ENCODE results near the gene ANKS3.

ANKS3 gene

GRCh38 chr16:4684058-4684715, 49.9 kb downstream of the ANKS3 start:
- in situ Hi-C loops (cut with HindIII; ENCODE audit: low sequenced_read_pairs): no loop called here
- no peak overlapping the region for H3K4me3 ChIP-seq (ENCODE audit: low read depth, low read length)
- DNase-seq (ENCODE audit: low read depth): no peak
- TF ChIP-seq CTCF (IDR thresholded peaks at IDR 0.05; ENCODE audit: low read depth, low read length, missing control alignments): no peak

- no peak for TF ChIP-seq CTCF (IDR thresholded peaks at IDR 0.05; ENCODE audit: low read depth, low read length, missing control alignments)
- H3K4me3 ChIP-seq (ENCODE audit: low read depth, low read length): no peak overlapping the region
- in situ Hi-C loops (cut with HindIII; ENCODE audit: low sequenced_read_pairs): no loop called here
- no peak for DNase-seq (ENCODE audit: low read depth)
Observed at GRCh38 chr16:4683255-4684057, 50.6 kb downstream of the ANKS3 start.

GRCh38 chr16:4682616-4683254, 51.3 kb downstream of the ANKS3 start:
- peak; percentile 13 for DNase-seq (ENCODE audit: low read depth)
- in situ Hi-C loops (cut with HindIII; ENCODE audit: low sequenced_read_pairs): no loop called here
- H3K4me3 ChIP-seq (ENCODE audit: low read depth, low read length): no peak overlapping the region
- peak; percentile 61 for TF ChIP-seq CTCF (IDR thresholded peaks at IDR 0.05; ENCODE audit: low read depth, low read length, missing control alignments)

DNA sequence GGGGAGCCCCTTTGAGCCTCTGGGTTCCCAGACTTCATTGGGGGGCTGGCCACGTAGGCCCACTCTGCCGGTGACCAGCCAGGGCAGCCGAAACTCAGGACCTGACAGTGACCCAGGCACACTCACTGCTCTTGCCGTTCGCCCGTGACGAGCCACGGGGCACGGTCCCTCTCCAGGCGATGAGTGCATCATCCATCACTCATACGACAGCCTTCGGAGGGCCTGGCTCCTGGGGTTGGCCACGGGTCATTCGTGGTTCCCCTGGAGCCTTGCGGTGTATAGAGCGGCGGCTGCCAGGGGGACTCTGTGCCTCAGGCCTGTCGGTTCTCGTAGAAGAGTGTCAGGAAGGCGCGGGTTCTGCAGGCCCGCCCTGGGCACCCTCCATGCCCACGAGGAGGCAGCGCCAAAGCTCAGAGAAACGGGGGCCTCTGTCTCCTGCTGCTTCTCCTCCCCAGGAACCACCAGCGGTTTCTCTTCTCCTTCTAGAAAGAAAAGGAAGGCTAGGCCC, 51.9 kb downstream of the ANKS3 start:
- no peak overlapping the region for H3K4me3 ChIP-seq (ENCODE audit: low read depth, low read length)
- no peak for DNase-seq (ENCODE audit: low read depth)
- in situ Hi-C loops (cut with HindIII; ENCODE audit: low sequenced_read_pairs): no loop called here
- TF ChIP-seq CTCF (IDR thresholded peaks at IDR 0.05; ENCODE audit: low read depth, low read length, missing control alignments): no peak

DNA sequence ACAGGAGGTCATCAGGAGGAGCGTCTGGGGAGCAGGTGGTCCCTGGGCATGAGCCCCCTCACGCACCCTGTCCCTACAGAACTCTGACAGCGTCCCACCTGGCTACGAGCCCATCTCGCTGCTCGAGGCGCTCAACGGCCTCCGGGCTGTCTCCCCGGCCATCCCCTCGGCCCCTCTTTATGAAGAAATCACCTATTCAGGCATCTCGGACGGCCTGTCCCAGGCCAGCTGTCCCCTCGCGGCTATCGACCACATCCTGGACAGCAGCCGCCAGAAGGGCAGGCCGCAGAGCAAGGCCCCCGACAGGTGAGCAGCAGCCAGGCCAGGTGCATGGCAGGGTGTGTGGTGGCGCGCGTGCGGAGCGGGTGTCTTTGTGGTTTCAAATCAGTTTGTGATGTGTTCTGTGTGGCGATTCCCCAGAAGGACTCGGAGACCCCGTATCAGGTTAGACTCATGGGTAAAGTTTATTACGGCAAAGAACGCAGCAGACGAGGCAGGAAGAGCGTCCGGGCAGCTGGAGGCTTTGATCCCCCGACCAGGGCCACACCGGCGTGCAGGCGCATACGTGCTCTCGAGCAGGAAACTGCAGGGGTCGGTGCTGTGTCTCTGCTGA, 52.5 kb downstream of the ANKS3 start:
- in situ Hi-C loops (cut with HindIII; ENCODE audit: low sequenced_read_pairs): no loop called here
- no peak for TF ChIP-seq CTCF (IDR thresholded peaks at IDR 0.05; ENCODE audit: low read depth, low read length, missing control alignments)
- no peak overlapping the region for H3K4me3 ChIP-seq (ENCODE audit: low read depth, low read length)
- no peak for DNase-seq (ENCODE audit: low read depth)
